PFSK-1 (cell line): ENCODE data around the gene C1QC.

Experiments
- FOXP2 ChIP-seq: optimal IDR thresholded peaks from 2 replicates; pipeline ENCODE3; 2011; ENCODE audit warnings: borderline replicate concordance, control low read depth, inconsistent platforms; ENCODE audit not compliant: insufficient read depth; ENCODE audit errors: extremely low read length, extremely low read depth
- POLR2AphosphoS5 ChIP-seq: IDR thresholded peaks from 2 replicates; pipeline ENCODE4 v1.6.1; 2012; ENCODE audit warnings: low read depth, mild to moderate bottlenecking, control low read depth, low read length, moderate library complexity
- TAF1 ChIP-seq: IDR thresholded peaks from 2 replicates; pipeline ENCODE4 v1.6.1; 2012; ENCODE audit warnings: low read length, control low read depth, borderline replicate concordance; ENCODE audit not compliant: insufficient read depth
- TF ChIP-seq, protein P1 (sequence below), 2 experiments: IDR thresholded peaks; 2 replicates each; pipeline versions ENCODE4 v1.6.1 to v1.8.0; 2011 to 2012; ENCODE audit warnings: low read depth in 2 of 2, low read length in 2 of 2, control low read depth in 1 of 2, inconsistent platforms in 1 of 2, mild to moderate bottlenecking in 1 of 2, moderate library complexity in 1 of 2; ENCODE audit not compliant: insufficient read depth in 1 of 2

- TF ChIP-seq, protein P1, sequence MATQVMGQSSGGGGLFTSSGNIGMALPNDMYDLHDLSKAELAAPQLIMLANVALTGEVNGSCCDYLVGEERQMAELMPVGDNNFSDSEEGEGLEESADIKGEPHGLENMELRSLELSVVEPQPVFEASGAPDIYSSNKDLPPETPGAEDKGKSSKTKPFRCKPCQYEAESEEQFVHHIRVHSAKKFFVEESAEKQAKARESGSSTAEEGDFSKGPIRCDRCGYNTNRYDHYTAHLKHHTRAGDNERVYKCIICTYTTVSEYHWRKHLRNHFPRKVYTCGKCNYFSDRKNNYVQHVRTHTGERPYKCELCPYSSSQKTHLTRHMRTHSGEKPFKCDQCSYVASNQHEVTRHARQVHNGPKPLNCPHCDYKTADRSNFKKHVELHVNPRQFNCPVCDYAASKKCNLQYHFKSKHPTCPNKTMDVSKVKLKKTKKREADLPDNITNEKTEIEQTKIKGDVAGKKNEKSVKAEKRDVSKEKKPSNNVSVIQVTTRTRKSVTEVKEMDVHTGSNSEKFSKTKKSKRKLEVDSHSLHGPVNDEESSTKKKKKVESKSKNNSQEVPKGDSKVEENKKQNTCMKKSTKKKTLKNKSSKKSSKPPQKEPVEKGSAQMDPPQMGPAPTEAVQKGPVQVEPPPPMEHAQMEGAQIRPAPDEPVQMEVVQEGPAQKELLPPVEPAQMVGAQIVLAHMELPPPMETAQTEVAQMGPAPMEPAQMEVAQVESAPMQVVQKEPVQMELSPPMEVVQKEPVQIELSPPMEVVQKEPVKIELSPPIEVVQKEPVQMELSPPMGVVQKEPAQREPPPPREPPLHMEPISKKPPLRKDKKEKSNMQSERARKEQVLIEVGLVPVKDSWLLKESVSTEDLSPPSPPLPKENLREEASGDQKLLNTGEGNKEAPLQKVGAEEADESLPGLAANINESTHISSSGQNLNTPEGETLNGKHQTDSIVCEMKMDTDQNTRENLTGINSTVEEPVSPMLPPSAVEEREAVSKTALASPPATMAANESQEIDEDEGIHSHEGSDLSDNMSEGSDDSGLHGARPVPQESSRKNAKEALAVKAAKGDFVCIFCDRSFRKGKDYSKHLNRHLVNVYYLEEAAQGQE (IDR thresholded peaks at IDR 0.05; ENCODE audit: insufficient read depth in 1 of 2, low read depth in 2 of 2, low read length in 2 of 2): no peak
- TF ChIP-seq TAF1 (no peak), POLR2AphosphoS5 (no peak), FOXP2 (no peak)
Measured at GRCh38 chr1:22626237-22627157, 16.9 kb upstream of the C1QC start.
